GM12801 (cell line): ENCODE results near the gene CAPZB.

ENCODE experiments used
- TF ChIP-seq, protein P1 (sequence below): IDR thresholded peaks from one replicate; pipeline ENCODE4 v1.5.1; 2011; ENCODE audit warnings: control low read depth; ENCODE audit not compliant: insufficient read length; ENCODE audit errors: extremely low read depth

The CAPZB gene

DNA sequence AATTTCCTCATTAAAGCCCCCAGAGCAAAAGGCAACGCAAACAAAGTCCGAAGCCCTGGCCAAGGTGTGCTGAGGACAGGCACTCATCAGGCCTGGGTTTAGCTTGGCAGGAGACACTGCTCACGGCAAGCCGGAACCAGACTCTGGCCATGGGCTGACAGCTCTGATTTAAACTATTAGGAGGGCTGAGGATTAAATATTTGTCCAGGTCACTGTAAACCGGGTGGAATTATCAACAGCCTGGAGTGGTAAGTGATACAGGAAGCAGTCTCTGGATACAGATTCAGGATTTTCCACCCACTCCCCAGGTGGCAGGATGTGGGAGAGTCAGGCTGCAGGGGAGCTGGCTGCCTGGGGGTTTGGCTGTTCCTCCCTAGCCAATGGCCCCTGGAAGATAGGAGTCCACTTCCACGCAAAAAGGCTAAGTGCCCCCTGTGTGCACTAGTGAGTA lies 130.8 kb downstream of the CAPZB start:
- TF ChIP-seq, protein P1, sequence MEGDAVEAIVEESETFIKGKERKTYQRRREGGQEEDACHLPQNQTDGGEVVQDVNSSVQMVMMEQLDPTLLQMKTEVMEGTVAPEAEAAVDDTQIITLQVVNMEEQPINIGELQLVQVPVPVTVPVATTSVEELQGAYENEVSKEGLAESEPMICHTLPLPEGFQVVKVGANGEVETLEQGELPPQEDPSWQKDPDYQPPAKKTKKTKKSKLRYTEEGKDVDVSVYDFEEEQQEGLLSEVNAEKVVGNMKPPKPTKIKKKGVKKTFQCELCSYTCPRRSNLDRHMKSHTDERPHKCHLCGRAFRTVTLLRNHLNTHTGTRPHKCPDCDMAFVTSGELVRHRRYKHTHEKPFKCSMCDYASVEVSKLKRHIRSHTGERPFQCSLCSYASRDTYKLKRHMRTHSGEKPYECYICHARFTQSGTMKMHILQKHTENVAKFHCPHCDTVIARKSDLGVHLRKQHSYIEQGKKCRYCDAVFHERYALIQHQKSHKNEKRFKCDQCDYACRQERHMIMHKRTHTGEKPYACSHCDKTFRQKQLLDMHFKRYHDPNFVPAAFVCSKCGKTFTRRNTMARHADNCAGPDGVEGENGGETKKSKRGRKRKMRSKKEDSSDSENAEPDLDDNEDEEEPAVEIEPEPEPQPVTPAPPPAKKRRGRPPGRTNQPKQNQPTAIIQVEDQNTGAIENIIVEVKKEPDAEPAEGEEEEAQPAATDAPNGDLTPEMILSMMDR, result no peak

DNA sequence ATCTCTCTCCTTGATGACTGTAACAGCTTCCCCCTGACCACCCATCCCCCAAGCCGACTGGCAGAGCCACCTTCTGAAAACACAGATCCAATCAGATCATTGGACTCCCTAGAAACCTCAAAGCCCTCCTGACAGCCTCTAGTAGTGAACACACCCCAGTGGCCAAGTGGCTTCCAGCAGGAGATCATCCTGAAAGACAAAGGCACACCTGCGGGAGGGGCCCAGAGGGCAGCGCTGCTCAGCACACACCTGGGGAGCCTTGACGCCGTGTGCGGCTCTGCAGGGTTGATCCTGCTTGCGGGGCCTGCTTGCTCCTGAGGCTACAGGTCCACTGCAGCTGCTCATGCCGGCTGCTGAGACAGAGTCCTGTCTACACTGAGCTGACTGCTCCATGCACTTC lies 131.7 kb downstream of the CAPZB start:
- TF ChIP-seq, protein P1, result no peak

DNA sequence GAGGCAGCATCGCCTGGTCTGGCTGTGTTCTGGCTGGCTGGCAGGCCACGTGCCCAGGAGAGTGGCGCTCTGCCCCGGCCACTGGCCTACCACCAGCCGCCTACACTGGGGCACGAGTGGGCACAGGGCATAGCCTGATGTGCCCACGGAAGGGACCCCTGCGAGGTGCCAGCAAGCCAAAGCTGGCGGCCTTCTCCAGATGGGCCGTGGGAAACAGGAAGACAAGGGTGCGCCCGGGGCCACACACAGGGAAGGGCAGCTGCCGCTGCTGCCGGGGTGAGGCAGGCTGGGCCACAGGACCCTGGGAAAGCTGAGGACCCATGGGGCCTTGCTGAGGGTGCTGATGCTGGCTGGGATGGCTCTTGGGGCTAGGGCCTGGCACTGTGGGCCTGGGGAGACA lies 132.5 kb downstream of the CAPZB start:
- TF ChIP-seq, protein P1, result no peak

DNA sequence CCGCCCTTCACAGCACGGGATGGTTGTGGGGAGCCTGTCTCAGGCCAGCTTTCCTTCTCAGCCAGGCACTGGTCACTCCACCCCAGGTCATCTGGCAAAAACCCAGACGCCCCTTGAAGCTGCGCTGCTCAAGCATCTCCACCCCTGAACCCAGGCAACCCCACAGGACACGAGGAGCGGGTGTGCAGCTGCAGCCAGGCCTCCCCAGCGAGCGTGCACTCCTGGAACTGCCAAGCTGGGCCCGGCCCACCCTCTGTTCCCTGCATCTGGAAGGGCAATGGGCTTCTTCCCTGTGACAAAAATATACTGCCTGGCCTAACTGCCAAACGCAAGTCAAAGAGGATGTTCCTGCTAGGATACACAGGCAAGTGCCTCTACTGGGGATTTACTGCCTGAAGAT lies 133.5 kb downstream of the CAPZB start:
- TF ChIP-seq, protein P1, result no peak

DNA sequence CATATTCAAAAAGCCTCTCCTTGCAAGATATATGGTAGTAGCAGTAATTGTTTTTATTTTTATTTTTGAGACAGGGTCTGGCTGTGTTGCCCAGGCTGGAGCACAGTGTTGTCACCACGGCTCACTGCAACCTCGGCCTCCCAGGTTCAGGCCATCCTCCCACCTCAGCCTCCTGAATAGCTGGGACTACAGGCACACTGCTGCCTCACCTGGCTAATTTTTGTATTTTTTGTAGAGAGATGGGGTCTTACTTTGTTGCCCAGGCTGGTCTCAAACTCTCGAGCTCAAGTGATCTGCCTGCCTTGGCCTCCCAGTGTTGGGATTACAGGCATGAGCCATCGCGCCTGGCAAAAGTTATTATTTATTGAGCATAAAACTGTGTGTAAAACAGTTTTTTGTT lies 134.8 kb downstream of the CAPZB start:
- TF ChIP-seq, protein P1, result no peak

DNA sequence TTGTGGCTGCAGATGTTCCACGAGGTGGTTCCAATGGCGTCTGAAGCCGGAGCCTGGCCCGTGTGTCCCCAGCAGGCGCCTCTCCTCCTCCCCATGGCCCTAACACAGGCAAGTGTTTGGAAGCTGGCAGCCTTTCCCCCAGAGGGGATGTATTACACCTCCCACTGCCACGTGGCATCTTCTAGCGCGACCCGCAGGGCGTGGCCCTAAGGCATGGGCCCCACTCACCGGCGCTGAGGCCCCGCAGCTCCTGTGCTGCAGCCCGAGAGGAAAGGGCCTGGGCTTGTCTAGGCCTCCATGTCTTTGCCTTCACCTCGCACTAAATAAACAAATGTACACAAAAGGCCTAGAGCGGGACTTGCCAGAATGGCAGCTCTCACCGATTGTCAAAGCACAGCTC lies 135.3 kb downstream of the CAPZB start:
- TF ChIP-seq, protein P1, result no peak

DNA sequence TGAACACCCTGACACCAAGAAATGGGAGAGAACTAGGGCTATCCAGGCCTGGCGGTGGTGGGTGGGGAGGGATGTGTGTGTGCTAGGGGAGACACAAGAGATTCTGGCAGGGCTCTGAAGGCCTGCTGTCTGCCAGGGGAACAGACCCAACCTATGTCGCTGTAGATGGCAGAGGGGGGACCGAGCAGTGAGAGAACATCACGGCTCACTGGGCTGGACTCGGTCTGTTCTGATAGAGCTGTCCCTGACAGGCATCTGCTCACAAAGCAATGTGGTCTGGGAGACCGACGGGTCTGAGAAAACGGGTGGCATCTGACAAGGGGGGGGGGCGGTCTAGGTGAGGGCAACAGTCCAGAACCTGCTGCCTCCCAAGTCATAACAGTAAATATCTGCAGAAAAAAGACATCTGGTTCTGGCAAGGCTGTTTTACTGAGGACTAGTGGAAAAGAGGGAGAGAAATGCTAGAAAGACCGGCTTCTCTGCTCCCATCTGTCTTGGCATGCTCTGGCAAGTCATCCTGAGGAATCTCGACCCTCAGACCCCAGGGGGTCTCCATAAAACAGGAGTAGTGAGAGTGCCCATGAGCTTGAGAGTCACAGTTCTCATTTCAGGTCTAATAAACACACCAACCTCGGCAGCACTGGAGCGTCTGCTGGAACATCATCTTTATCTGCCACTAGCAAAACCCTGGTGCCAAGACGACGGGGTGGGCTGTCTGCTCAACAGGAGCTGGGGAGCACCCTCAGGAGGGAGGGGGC lies 136.7 kb downstream of the CAPZB start:
- TF ChIP-seq, protein P1, result no peak
